Colonic mucosa (tissue), 4 donors: ENCODE data around the gene ITGB4. TPM values are rescaled to one million over a fixed set of nuclear protein-coding genes. Genes with fewer than 3 reads are reported as not detected.

Experiments used
- DNase-seq: peaks from one replicate; pipeline ENCODE4 v3.0.0-alpha.2; 2020
- H3K27ac ChIP-seq: fragments of 200-600 bp; one replicate; pipeline ENCODE4 v1.8.0; 2021
- H3K27me3 ChIP-seq: fragments of 200-600 bp; one replicate; pipeline ENCODE4 v1.8.0; 2021
- H3K36me3 ChIP-seq: fragments of 200-600 bp; one replicate; pipeline ENCODE4 v1.8.0; 2021
- H3K4me1 ChIP-seq: fragments of 200-600 bp; one replicate; pipeline ENCODE4 v1.8.0; 2021; ENCODE audit warnings: mild to moderate bottlenecking
- H3K4me3 ChIP-seq: fragments of 200-600 bp; one replicate; pipeline ENCODE4 v1.8.0; 2021
- H3K9ac ChIP-seq, 2 donors: one replicate each; pipeline ENCODE4 v1.7.0; 2013; ENCODE audit warnings: control low read depth in 2 of 2, low read depth in 2 of 2, low read length in 2 of 2
- H3K9me3 ChIP-seq: fragments of 200-600 bp; one replicate; pipeline ENCODE4 v1.8.0; 2021
- intact Hi-C: fragments of 100-400 bp; cut with DNase I; formaldehyde crosslinking; loops from one replicate; pipeline ENCODE4 v1.14.1; 2022
- total RNA-seq, 2 donors: library from RNA; stranded (reverse); fragmentation: NEBNext Ultra II Directional in 1 of 2; extraction: Animal tissue kit (Norgen Biotek cat#: 25700) in 1 of 2; gene quantifications; one replicate each; pipeline ENCODE4 v1.2.1, GENCODE V29; 2021
- TF ChIP-seq, protein P1 (sequence below): fragments of 200-600 bp; IDR thresholded peaks from one replicate; pipeline ENCODE4 v1.8.0; 2022; ENCODE audit warnings: antibody characterized with exemption, mild to moderate bottlenecking
- donor health status: healthy.
- donor health status: DM: no; HTN: no; CAD: no.
- donor health status: DM: no; HTN: no; CAD: no.

Gene ITGB4
- total RNA-seq, 2 donors from 2014 or later = 267 to 272 TPM

DNA sequence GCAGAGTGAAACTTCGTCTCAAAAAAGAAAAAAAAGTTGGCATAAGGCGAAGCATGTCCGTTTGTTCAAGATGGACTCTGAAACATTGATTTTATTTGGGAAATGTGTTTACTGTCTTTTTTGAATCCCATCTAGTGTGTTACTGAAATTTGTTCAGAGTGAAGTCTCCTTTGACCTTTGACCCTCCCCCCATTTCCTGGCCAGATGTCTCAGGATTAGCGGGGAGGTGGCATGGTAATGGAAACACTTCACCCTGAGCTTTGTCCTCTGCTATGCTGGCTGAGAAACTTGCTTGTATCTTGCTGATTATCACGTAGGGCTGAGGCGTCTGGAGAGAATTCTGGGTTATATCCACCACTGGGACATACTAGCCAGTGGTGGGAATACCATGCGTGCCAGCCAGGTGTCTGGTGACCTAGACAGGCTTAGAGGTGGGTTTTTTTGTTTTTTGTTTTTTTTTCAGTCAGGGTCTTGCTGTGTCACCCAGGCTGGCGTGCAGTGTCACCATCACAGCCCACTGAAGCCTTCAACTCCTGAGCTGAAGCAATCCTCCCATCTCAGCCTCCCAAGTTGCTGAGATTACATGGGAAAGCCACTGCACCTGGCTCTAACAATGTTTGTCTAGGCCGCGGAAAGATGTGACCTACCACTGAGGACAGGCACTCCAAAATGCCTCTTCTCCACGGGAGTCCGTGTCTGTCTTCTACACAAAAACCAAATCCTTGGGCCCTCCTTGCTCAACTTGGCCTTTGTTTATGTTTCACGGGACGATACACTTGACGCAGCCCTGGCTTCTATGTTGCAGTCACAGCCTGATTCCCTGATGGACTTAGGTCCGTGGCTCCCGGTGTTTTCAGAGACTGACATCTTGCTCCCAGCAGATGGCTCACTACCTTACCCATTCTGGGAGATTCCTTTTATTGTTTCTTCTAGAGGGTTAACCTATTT lies 50.3 kb downstream of the ITGB4 start:
- Histone ChIP-seq H3K36me3 (no peaks in the 10 kb centered on the region), H3K27ac (no peak overlapping the region), H3K4me1 (peaks cover 14% of the 10 kb centered on the region), H3K9ac (no peak overlapping the region), H3K4me3 (no peak overlapping the region), H3K27me3 (no peaks in the 10 kb centered on the region), H3K9me3 (no peaks in the 10 kb centered on the region)
- TF ChIP-seq, protein P1, sequence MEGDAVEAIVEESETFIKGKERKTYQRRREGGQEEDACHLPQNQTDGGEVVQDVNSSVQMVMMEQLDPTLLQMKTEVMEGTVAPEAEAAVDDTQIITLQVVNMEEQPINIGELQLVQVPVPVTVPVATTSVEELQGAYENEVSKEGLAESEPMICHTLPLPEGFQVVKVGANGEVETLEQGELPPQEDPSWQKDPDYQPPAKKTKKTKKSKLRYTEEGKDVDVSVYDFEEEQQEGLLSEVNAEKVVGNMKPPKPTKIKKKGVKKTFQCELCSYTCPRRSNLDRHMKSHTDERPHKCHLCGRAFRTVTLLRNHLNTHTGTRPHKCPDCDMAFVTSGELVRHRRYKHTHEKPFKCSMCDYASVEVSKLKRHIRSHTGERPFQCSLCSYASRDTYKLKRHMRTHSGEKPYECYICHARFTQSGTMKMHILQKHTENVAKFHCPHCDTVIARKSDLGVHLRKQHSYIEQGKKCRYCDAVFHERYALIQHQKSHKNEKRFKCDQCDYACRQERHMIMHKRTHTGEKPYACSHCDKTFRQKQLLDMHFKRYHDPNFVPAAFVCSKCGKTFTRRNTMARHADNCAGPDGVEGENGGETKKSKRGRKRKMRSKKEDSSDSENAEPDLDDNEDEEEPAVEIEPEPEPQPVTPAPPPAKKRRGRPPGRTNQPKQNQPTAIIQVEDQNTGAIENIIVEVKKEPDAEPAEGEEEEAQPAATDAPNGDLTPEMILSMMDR = no peak
- DNase-seq = no peak
- intact Hi-C loops = no loop called here

DNA sequence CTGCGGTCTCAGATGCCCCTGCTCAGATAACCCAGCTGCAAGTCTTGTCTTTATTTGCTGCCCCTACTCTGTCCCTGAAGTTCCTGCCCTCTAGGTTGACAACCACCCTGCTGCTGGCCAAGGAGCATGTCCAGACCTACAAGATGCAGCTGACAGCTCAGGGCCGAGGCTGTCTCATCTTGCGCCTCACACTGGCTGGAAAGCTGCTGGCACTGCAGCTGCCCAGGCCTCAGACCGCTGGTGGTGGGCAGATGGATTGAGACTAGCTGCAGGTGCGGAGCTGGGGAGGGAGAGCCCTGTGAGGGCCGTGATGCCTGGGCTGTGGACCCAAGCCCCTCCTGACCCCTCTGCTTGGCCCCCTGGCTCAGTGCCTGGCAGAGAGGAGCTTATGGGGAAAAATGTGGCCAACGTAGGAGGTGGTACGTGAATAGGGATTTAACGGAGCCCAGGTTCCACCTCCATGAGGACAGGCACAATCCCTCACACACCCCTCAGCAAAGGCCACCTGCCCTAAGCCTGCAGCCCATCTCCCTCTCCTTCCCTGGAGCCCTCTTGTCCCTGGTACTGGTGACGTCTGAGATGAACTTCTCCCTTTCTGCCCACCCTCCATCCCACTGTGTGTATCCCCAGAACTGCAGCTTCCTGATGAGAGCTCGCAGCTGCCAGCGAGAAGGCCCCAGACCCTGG lies 52.0 kb downstream of the ITGB4 start:
- intact Hi-C loops = no loop called here
- Histone ChIP-seq H3K4me1 (peaks cover 14% of the 10 kb centered on the region), H3K9ac (peak overlapping the region in 1 of 2 donors; percentile 1), H3K9me3 (no peaks in the 10 kb centered on the region), H3K27me3 (no peaks in the 10 kb centered on the region), H3K27ac (no peak overlapping the region), H3K4me3 (no peak overlapping the region), H3K36me3 (no peaks in the 10 kb centered on the region)
- no peak for DNase-seq
- TF ChIP-seq, protein P1 = no peak

DNA sequence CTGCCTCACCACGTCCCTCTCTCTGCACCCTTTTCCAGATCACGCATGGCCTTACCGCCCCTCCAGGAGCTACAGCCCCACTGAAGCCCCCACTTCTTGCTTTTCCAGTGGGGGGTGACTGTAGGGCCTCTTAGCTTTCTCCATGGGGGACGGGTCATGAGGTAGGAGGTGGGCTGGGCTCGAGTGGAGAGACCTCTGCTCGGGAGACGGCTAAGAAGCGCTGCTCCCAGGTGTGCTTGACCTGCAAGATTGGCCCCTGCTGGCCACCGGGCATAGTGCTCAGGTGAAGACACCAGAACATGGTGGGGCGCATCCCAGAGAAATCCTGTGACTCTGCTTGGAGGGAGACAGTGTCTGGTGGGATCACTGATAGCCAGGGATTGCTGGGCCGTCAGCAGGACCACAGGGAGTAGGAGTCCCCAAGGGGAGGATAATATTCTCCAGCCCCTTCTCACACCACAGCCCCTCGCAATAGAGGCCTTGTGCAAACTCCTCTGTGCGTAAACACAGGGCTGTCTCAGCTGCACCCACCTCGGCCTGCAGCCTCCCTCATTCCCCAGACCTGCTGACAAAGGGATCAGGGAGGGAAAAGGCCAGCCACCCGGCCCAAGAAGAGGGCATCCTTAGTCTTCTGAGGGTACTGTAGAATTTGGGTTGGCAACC lies 52.7 kb downstream of the ITGB4 start:
- no peak overlapping the region for H3K4me3 ChIP-seq
- H3K9me3 ChIP-seq = no peaks in the 10 kb centered on the region
- no peak for DNase-seq
- no peaks in the 10 kb centered on the region for H3K27me3 ChIP-seq
- H3K4me1 ChIP-seq = peaks cover 14% of the 10 kb centered on the region
- no peak overlapping the region for H3K9ac ChIP-seq
- H3K27ac ChIP-seq = no peak overlapping the region
- intact Hi-C loops = no loop called here
- no peaks in the 10 kb centered on the region for H3K36me3 ChIP-seq
- TF ChIP-seq, protein P1 = no peak

DNA sequence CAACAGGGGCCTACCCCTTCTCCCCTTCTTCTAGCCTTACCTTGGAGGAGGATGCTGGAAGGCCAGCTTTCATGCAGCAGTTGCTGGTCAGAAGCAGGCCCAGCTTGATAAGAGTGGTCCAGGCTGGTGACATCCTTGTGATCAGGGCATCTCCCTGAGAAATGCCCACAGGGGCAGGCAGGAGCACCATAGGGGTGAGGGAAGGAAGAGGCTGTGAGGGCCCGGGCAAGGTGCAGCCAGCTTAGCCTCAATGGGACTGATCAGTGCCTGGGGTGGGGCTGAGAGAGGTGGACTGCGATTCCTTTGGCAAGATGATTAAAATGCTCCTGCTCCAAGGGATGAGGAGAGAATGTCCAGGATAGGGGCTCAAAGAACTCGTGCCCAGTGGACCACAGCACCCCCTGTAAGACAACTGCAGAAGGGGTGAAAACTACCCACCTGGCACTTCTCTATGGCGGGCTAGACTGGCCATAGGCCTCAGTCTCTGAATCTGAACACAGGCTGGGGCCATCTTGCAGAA lies 53.3 kb downstream of the ITGB4 start:
- Histone ChIP-seq H3K27me3 (no peaks in the 10 kb centered on the region), H3K4me1 (peaks cover 14% of the 10 kb centered on the region), H3K27ac (no peak overlapping the region), H3K9ac (peak overlapping the region in 1 of 2 donors; percentile 19), H3K9me3 (no peaks in the 10 kb centered on the region), H3K36me3 (no peaks in the 10 kb centered on the region), H3K4me3 (no peak overlapping the region)
- DNase-seq = no peak
- intact Hi-C loops = no loop called here
- TF ChIP-seq, protein P1 = no peak

DNA sequence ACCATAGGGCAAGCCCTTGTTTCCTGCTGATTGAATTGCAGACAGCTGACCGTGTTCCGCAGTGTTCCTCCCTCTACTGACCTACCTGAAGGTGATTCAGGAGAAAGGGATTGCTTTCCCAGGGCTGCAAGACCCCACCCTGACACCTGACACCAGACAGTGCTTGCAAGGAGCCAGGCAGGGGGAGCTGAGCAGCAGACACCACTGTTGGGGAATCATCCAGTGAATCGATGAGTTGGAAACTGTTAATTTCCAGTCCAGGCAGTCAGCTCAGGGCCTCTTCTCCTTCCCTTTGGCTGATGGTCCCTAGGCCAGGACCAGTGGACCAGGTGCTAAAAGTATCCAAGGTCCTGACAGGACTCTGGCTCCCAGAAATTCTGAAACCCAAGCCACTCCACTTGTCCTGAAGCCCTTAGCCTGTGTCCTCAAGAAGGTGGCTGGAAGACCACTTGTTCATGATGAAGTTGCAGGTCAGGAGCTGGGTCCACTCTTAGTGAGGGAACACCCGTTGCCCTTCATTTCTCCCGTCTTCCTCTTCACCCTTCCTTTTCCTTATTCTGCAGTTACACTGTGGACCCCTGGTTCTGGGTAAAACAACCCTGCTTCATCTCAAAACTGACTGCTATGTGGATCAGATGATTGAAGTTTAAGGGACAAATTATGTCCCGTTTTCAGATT lies 53.9 kb downstream of the ITGB4 start:
- DNase-seq = no peak
- Histone ChIP-seq H3K36me3 (no peaks in the 10 kb centered on the region), H3K4me3 (no peak overlapping the region), H3K27me3 (no peaks in the 10 kb centered on the region), H3K27ac (no peak overlapping the region), H3K4me1 (peaks cover 14% of the 10 kb centered on the region), H3K9me3 (no peaks in the 10 kb centered on the region), H3K9ac (no peak overlapping the region)
- intact Hi-C loops = no loop called here
- TF ChIP-seq, protein P1 = no peak
